GM12878 (cell line): ENCODE measurements around the gene UBL4A. TPM values are rescaled to one million over a fixed set of nuclear protein-coding genes. Genes with fewer than 3 reads are reported as not detected.

Experiments used
- BACH1 ChIP-seq: fragments of 450-650 bp; IDR thresholded peaks from 2 replicates; pipeline ENCODE4 v1.6.1; 2017; ENCODE audit warnings: mild to moderate bottlenecking, borderline replicate concordance
- BHLHE40 ChIP-seq, 2 experiments: fragments of 450-650 bp in 1 of 2; IDR thresholded peaks; 2 replicates each; pipeline ENCODE4 v1.6.1; 2011 to 2017; ENCODE audit warnings: low read depth in 2 of 2, borderline replicate concordance in 1 of 2, improper control_type of control experiment in 1 of 2, low read length in 1 of 2, mild to moderate bottlenecking in 1 of 2
- FOXK2 ChIP-seq: fragments of 450-650 bp; IDR thresholded peaks from 2 replicates; pipeline ENCODE4 v1.6.1; 2017; ENCODE audit warnings: mild to moderate bottlenecking, moderate library complexity
- GABPA ChIP-seq: IDR thresholded peaks from 2 replicates; pipeline ENCODE4 v1.6.1; 2014; ENCODE audit warnings: antibody characterized with exemption, low read depth, mild to moderate bottlenecking, inconsistent platforms
- GATAD2B ChIP-seq: fragments of 450-650 bp; conservative IDR thresholded peaks from 2 replicates; pipeline ENCODE4 v1.6.1; 2017; ENCODE audit warnings: low read depth, mild to moderate bottlenecking, moderate library complexity
- HDGF ChIP-seq: fragments of 450-650 bp; IDR thresholded peaks from 2 replicates; pipeline ENCODE4 v1.6.1; 2016; ENCODE audit warnings: antibody characterized with exemption
- IKZF1 ChIP-seq: fragments of 450-650 bp; conservative IDR thresholded peaks from 2 replicates; pipeline ENCODE4 v1.6.1; 2017; ENCODE audit warnings: antibody characterized with exemption, mild to moderate bottlenecking
- MTA2 ChIP-seq: fragments of 450-650 bp; IDR thresholded peaks from 2 replicates; pipeline ENCODE4 v1.6.1; 2016; ENCODE audit warnings: low read depth, mild to moderate bottlenecking, moderate library complexity
- NBN ChIP-seq: fragments of 450-650 bp; IDR thresholded peaks from 2 replicates; pipeline ENCODE4 v1.6.1; 2016
- NFYA ChIP-seq: IDR thresholded peaks from 2 replicates; pipeline ENCODE4 v1.6.1; 2011; ENCODE audit warnings: low read depth, mild to moderate bottlenecking, low read length, improper control_type of control experiment, borderline replicate concordance
- NR2F1 ChIP-seq: fragments of 450-650 bp; conservative IDR thresholded peaks from 2 replicates; pipeline ENCODE4 v1.6.1; 2017; ENCODE audit warnings: mild to moderate bottlenecking
- POLR2A ChIP-seq: IDR thresholded peaks from 2 replicates; pipeline ENCODE4 v1.6.1; 2011; ENCODE audit warnings: low read depth, mild to moderate bottlenecking, low read length
- RCOR1 ChIP-seq: conservative IDR thresholded peaks from 2 replicates; pipeline ENCODE4 v1.6.1; 2012; ENCODE audit warnings: low read depth, low read length, improper control_type of control experiment
- RELA ChIP-seq: fragments of 450-650 bp; IDR thresholded peaks from 2 replicates; pipeline ENCODE4 v1.8.0; 2014; ENCODE audit warnings: borderline replicate concordance; ENCODE audit not compliant: partially characterized antibody
- SIN3A ChIP-seq: IDR thresholded peaks from 2 replicates; pipeline ENCODE4 v1.6.1; 2012; ENCODE audit warnings: low read depth, low read length, improper control_type of control experiment
- SMAD5 ChIP-seq: IDR thresholded peaks from 2 replicates; pipeline ENCODE4 v1.6.1; 2016; ENCODE audit warnings: antibody characterized with exemption, low read depth
- TAF1 ChIP-seq: IDR thresholded peaks from 2 replicates; pipeline ENCODE4 v1.6.1; 2011; ENCODE audit warnings: mild to moderate bottlenecking, low read depth, low read length, borderline replicate concordance
- TCF12 ChIP-seq: IDR thresholded peaks from 2 replicates; pipeline ENCODE4 v1.6.1; 2011; ENCODE audit warnings: low read depth, mild to moderate bottlenecking, low read length
- TCF3 ChIP-seq: IDR thresholded peaks from 2 replicates; pipeline ENCODE4 v1.6.1; 2012; ENCODE audit warnings: low read depth, mild to moderate bottlenecking, low read length, borderline replicate concordance; ENCODE audit not compliant: insufficient read depth
- TCF7 ChIP-seq: IDR thresholded peaks from 2 replicates; pipeline ENCODE4 v1.6.1; 2014; ENCODE audit warnings: antibody characterized with exemption, borderline replicate concordance
- ZBED1 ChIP-seq: IDR thresholded peaks from 2 replicates; pipeline ENCODE4 v1.6.1; 2016; ENCODE audit warnings: borderline replicate concordance
- ZSCAN29 ChIP-seq: fragments of 450-650 bp; IDR thresholded peaks from 2 replicates; pipeline ENCODE4 v1.6.1; 2017; ENCODE audit warnings: mild to moderate bottlenecking, moderate library complexity
- polyA plus RNA-seq, 11 experiments: library from polyadenylated mRNA; depleted of rRNA in 4 of 11; unstranded in 6 of 11; stranded (reverse) in 5 of 11; fragments of >200 nt; fragmentation: Nextera tagmentation in 4 of 11; fragmentation: Illumina TruSeq in 1 of 11; extraction: Ambion mirVana in 4 of 11; extraction: Trizol in 1 of 11; gene quantifications; 1 replicate in 1 of 11; 2 replicates in 10 of 11; pipeline versions ENCODE4 v1.2.1 to v1.2.3, GENCODE V29; 2011 to 2016; ENCODE audit warnings: inconsistent platforms in 2 of 11, missing spikeins in 2 of 11, low read depth in 1 of 11
- total RNA-seq, 4 experiments: library from RNA; depleted of rRNA in 3 of 4; stranded (reverse); fragments of >200 nt in 3 of 4; fragmentation: Illumina TruSeq in 1 of 4; extraction: Trizol in 1 of 4; gene quantifications; 2 replicates each; pipeline versions ENCODE4 v1.2.1 to v1.2.3, GENCODE V29; 2013 to 2021
- TF ChIP-seq, protein P1 (sequence below): fragments of 450-650 bp; IDR thresholded peaks from 2 replicates; pipeline ENCODE4 v1.6.1; 2018; ENCODE audit warnings: borderline replicate concordance, mild to moderate bottlenecking; ENCODE audit not compliant: partially characterized antibody
- TF ChIP-seq, protein P2 (sequence below): IDR thresholded peaks from 2 replicates; pipeline ENCODE4 v1.6.1; 2011; ENCODE audit warnings: mild to moderate bottlenecking, low read depth, low read length, moderate library complexity; ENCODE audit not compliant: insufficient replicate concordance
- TF ChIP-seq, protein P3 (sequence below): fragments of 450-650 bp; IDR thresholded peaks from 2 replicates; pipeline ENCODE4 v1.6.1; 2014; ENCODE audit warnings: mild to moderate bottlenecking
- TF ChIP-seq, protein P4 (sequence below): fragments of 450-650 bp; conservative IDR thresholded peaks from 2 replicates; pipeline ENCODE4 v1.6.1; 2017; ENCODE audit warnings: mild to moderate bottlenecking, moderate library complexity

Gene UBL4A
- total and polyA plus RNA-seq, 10 of the 15 experiments (the other 5 are each of a cell fraction or from before 2014, with no cell fraction given): 4.2 to 49.9 (median 34.0) TPM

DNA sequence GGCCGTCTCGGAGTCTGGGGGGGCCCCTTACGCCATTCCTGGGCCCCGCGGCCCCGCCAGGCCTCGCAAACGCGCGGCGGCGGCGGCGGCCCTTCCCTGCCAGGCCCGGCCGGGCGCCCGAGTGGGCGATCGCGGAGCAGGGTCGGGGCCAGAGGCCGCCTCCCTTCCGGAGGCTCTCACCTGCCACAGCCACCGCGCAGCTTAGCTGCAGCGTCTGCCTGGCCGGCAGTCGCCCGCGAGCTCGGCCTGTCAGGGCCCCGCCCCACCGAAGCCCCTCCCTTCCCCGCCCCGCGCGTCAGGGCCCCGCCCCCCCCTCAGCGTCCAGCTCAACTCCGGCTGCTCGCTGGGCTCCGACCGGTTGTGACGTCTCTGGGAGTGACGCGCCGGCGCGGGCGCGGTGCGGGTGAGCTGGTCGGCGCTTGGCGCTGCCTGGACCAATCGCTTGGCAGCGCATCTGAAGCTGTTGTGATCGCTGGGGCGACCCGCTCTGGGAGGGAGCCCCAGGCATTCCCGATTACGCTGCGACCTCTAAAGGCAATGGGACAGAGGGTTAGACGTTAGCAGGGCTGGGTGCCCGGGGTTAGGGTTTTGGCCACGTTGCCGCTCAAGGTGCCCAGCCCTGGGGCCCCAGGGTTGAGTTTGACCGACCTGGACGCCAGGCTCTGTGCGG lies 4.1 kb upstream of the UBL4A start, which contains the start of gene SLC10A3 (continued):
- TF ChIP-seq TAF1 (peak; percentile 87), POLR2A (peak; percentile 92), TCF3 (0 out of 2 replicates have a peak, but pooled peaks have one; percentile 42), TCF7 (no peak), ZSCAN29 (0 out of 2 replicates have a peak, but pooled peaks have one; percentile 55), ZBED1 (no peak), NFYA (no peak), MTA2 (no peak), FOXK2 (no peak), NBN (0 out of 2 replicates have a peak, but pooled peaks have one; percentile 21), GABPA (no peak), BACH1 (peak; percentile 61; the same call in 1 of the 2 replicates), IKZF1 (peak; percentile 61; the same call in 1 of the 2 replicates), GATAD2B (0 out of 2 replicates have a peak, but pooled peaks have one; percentile 19), TCF12 (peak; percentile 60; the same call in 1 of the 2 replicates), NR2F1 (peak; percentile 70), HDGF (0 out of 2 replicates have a peak, but pooled peaks have one; percentile 15), RCOR1 (no peak), RELA (no peak), SIN3A (no peak), SMAD5 (no peak), BHLHE40 (IDR thresholded peaks at IDR 0.05; ENCODE audit: borderline replicate concordance in 1 of 2, low read depth in 2 of 2, low read length in 1 of 2) (peak in 1 of 2 experiments; percentile 44; a peak in 1 of 4 replicates)
- TF ChIP-seq, protein P1, sequence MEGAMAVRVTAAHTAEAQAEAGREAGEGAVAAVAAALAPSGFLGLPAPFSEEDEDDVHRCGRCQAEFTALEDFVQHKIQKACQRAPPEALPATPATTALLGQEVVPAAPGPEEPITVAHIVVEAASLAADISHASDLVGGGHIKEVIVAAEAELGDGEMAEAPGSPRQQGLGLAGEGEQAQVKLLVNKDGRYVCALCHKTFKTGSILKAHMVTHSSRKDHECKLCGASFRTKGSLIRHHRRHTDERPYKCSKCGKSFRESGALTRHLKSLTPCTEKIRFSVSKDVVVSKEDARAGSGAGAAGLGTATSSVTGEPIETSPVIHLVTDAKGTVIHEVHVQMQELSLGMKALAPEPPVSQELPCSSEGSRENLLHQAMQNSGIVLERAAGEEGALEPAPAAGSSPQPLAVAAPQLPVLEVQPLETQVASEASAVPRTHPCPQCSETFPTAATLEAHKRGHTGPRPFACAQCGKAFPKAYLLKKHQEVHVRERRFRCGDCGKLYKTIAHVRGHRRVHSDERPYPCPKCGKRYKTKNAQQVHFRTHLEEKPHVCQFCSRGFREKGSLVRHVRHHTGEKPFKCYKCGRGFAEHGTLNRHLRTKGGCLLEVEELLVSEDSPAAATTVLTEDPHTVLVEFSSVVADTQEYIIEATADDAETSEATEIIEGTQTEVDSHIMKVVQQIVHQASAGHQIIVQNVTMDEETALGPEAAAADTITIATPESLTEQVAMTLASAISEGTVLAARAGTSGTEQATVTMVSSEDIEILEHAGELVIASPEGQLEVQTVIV: no peak
- TF ChIP-seq, protein P2, sequence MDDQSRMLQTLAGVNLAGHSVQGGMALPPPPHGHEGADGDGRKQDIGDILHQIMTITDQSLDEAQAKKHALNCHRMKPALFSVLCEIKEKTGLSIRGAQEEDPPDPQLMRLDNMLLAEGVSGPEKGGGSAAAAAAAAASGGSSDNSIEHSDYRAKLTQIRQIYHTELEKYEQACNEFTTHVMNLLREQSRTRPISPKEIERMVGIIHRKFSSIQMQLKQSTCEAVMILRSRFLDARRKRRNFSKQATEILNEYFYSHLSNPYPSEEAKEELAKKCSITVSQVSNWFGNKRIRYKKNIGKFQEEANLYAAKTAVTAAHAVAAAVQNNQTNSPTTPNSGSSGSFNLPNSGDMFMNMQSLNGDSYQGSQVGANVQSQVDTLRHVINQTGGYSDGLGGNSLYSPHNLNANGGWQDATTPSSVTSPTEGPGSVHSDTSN: peak; percentile 9
- TF ChIP-seq, protein P3, sequence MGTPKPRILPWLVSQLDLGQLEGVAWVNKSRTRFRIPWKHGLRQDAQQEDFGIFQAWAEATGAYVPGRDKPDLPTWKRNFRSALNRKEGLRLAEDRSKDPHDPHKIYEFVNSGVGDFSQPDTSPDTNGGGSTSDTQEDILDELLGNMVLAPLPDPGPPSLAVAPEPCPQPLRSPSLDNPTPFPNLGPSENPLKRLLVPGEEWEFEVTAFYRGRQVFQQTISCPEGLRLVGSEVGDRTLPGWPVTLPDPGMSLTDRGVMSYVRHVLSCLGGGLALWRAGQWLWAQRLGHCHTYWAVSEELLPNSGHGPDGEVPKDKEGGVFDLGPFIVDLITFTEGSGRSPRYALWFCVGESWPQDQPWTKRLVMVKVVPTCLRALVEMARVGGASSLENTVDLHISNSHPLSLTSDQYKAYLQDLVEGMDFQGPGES: no peak
- TF ChIP-seq, protein P4, sequence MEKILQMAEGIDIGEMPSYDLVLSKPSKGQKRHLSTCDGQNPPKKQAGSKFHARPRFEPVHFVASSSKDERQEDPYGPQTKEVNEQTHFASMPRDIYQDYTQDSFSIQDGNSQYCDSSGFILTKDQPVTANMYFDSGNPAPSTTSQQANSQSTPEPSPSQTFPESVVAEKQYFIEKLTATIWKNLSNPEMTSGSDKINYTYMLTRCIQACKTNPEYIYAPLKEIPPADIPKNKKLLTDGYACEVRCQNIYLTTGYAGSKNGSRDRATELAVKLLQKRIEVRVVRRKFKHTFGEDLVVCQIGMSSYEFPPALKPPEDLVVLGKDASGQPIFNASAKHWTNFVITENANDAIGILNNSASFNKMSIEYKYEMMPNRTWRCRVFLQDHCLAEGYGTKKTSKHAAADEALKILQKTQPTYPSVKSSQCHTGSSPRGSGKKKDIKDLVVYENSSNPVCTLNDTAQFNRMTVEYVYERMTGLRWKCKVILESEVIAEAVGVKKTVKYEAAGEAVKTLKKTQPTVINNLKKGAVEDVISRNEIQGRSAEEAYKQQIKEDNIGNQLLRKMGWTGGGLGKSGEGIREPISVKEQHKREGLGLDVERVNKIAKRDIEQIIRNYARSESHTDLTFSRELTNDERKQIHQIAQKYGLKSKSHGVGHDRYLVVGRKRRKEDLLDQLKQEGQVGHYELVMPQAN: peak; percentile 39; the same call in 1 of the 2 replicates
